GM23338 (cell line): ENCODE data around the gene NEU1.

Experiments used
- CREB1 ChIP-seq: fragments of 250-450 bp; sonication (Bioruptor Pico); IDR thresholded peaks from 2 replicates; pipeline ENCODE4 v1.5.0; 2020; ENCODE audit warnings: low read depth, mild to moderate bottlenecking, moderate library complexity
- EZH2 ChIP-seq: fragments of 200-600 bp; sonication (generic); IDR thresholded peaks from one replicate; pipeline ENCODE4 v1.8.0; 2017; ENCODE audit warnings: antibody characterized with exemption, mild to moderate bottlenecking, low read depth; ENCODE audit not compliant: unreplicated experiment
- EZH2phosphoT487 ChIP-seq: fragments of 200-600 bp; sonication (generic); IDR thresholded peaks from one replicate; pipeline ENCODE4 v1.8.1; 2018; ENCODE audit warnings: antibody characterized with exemption; ENCODE audit not compliant: unreplicated experiment
- JUNB ChIP-seq: IDR thresholded peaks from one replicate; pipeline ENCODE4 v1.6.1; 2016; ENCODE audit warnings: antibody characterized with exemption; ENCODE audit not compliant: unreplicated experiment
- POLR2AphosphoS5 ChIP-seq: IDR thresholded peaks from 2 replicates; pipeline ENCODE4 v1.6.1; 2016; ENCODE audit warnings: antibody characterized with exemption, low read depth
- ZNF114 ChIP-seq: fragments of 250-450 bp; sonication (Bioruptor Pico); IDR thresholded peaks from 2 replicates; pipeline ENCODE4 v1.5.0; 2020; ENCODE audit warnings: mild to moderate bottlenecking, moderate library complexity
- TF ChIP-seq, protein P1 (sequence below), 2 experiments: fragments of 200-600 bp in 1 of 2; sonication (generic) in 1 of 2; conservative IDR thresholded peaks; 2 replicates each; pipeline versions ENCODE4 v1.5.1 to v1.6.1; 2016 to 2017; ENCODE audit warnings: antibody characterized with exemption in 2 of 2, low read depth in 2 of 2, mild to moderate bottlenecking in 2 of 2, moderate library complexity in 1 of 2
- TF ChIP-seq, protein P2 (sequence below): IDR thresholded peaks from one replicate; pipeline ENCODE4 v1.6.1; 2018; ENCODE audit warnings: antibody characterized with exemption; ENCODE audit not compliant: unreplicated experiment

DNA sequence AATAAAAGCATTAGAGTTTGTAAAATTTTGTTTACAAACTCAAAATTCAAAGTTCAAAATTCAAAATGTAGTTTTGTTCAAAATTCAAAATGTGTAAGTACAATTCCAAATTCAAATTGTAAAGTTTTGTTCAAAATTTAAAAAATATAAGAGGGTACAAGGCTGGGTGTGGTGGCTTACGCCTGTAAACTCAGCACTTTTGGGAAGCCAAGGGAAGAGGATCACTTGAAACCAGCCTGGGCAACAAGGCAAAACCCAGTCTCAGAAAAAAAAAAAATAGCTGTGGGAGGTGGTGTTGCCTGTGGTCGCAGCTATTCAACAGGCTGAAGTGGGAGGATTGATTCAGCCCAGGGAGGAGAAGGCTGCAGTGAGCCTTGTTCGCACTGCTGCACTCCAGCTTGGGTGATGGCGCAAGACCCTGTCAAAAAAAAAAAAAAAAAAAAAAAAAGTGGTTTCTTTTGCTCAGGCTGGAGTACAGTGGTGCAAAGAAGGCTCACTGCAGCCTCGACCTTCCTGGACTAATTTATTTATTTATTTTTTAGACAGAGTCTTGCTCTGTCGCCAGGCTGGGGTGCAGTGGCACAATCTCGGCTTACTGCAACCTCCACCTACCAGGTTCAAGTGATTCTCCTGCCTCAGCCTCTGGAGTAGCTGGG is 44.7 kb upstream of the NEU1 start:
- TF ChIP-seq EZH2phosphoT487 (no peak), EZH2 (no peak), JUNB (no peak), ZNF114 (no peak), POLR2AphosphoS5 (no peak), CREB1 (CRISPR knock-in tag) (no peak)
- TF ChIP-seq, protein P1, sequence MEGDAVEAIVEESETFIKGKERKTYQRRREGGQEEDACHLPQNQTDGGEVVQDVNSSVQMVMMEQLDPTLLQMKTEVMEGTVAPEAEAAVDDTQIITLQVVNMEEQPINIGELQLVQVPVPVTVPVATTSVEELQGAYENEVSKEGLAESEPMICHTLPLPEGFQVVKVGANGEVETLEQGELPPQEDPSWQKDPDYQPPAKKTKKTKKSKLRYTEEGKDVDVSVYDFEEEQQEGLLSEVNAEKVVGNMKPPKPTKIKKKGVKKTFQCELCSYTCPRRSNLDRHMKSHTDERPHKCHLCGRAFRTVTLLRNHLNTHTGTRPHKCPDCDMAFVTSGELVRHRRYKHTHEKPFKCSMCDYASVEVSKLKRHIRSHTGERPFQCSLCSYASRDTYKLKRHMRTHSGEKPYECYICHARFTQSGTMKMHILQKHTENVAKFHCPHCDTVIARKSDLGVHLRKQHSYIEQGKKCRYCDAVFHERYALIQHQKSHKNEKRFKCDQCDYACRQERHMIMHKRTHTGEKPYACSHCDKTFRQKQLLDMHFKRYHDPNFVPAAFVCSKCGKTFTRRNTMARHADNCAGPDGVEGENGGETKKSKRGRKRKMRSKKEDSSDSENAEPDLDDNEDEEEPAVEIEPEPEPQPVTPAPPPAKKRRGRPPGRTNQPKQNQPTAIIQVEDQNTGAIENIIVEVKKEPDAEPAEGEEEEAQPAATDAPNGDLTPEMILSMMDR (conservative IDR thresholded peaks at IDR 0.05; ENCODE audit: low read depth in 2 of 2), result no peak
- TF ChIP-seq, protein P2, sequence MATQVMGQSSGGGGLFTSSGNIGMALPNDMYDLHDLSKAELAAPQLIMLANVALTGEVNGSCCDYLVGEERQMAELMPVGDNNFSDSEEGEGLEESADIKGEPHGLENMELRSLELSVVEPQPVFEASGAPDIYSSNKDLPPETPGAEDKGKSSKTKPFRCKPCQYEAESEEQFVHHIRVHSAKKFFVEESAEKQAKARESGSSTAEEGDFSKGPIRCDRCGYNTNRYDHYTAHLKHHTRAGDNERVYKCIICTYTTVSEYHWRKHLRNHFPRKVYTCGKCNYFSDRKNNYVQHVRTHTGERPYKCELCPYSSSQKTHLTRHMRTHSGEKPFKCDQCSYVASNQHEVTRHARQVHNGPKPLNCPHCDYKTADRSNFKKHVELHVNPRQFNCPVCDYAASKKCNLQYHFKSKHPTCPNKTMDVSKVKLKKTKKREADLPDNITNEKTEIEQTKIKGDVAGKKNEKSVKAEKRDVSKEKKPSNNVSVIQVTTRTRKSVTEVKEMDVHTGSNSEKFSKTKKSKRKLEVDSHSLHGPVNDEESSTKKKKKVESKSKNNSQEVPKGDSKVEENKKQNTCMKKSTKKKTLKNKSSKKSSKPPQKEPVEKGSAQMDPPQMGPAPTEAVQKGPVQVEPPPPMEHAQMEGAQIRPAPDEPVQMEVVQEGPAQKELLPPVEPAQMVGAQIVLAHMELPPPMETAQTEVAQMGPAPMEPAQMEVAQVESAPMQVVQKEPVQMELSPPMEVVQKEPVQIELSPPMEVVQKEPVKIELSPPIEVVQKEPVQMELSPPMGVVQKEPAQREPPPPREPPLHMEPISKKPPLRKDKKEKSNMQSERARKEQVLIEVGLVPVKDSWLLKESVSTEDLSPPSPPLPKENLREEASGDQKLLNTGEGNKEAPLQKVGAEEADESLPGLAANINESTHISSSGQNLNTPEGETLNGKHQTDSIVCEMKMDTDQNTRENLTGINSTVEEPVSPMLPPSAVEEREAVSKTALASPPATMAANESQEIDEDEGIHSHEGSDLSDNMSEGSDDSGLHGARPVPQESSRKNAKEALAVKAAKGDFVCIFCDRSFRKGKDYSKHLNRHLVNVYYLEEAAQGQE, result no peak
